DMS53 treated with DMSO at 0.1 percent for 48 hours (cell line): ENCODE results near the gene CRYGN.

Experiments used
- DNase-seq: peaks from one replicate; lab custom pipeline; 2025; ENCODE audit not compliant: unreplicated experiment; lab: John Stamatoyannopoulos, UW

CRYGN gene

DNA sequence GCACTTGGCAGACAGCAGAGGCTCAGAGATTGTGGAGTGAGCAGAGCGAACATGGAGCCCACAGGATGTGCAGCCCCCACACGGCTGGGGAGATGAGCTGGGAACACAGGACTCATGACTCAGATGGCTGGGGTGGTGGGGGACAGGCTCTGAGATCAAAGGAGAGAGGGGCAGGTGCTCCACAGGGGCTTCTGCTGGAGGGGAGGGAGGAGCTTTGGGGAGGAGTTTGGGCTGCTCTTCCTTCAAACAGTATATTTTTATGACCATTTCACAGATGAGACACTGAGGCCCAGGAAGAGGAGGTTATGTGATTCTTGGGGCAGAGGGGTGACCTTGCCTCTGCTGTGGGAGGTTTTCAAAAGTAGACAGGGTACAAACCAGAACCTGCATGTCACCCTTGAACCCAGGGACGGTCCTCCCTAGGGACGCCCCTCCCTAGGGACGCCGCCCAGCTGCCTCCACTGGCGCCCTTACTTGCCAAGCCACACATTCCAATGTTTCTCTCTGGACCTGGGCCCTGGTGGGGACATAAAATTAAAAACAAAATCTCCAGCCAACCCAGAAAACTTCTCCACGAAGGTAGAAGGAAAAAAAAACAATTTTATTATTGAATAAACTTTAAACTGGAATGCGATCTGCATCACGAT is 981 bp upstream of the CRYGN start:
- DNase-seq, result no peak

DNA sequence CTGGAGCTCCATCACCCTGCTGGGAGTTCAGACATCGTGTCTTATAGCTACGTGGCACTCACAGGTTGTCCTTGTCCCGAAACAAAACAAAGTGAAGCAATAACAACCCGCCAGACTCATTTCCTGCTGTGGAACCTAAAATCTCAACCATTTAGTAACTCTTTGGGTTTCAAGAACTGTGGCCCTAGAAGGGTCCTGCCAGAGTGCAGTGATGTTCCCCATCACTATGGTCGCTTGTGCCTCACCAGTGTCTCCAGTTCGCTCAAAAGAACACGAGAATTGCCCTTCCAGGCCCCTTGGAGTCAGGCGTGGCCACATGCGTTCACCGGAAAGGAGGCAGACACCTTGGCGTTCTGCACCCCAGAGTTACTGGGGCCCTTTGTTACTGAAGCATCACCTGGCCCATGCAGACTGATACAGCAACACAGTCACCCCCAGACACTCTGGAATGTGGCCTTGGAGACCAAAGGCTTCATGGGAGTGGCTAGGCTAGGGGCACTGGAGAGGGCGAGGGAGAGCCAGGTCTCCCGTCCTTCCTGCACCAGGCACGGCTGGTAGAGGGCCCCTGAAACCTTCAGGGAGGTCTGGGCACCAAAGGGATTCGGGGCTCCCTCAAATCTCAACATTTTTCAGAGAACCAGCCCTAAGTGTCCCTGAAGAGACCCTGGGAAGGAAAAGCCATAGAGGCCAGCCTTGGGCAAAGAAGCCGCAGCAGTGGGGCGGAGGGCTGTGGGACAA is 908 bp downstream of the CRYGN start:
- DNase-seq, result no peak

DNA sequence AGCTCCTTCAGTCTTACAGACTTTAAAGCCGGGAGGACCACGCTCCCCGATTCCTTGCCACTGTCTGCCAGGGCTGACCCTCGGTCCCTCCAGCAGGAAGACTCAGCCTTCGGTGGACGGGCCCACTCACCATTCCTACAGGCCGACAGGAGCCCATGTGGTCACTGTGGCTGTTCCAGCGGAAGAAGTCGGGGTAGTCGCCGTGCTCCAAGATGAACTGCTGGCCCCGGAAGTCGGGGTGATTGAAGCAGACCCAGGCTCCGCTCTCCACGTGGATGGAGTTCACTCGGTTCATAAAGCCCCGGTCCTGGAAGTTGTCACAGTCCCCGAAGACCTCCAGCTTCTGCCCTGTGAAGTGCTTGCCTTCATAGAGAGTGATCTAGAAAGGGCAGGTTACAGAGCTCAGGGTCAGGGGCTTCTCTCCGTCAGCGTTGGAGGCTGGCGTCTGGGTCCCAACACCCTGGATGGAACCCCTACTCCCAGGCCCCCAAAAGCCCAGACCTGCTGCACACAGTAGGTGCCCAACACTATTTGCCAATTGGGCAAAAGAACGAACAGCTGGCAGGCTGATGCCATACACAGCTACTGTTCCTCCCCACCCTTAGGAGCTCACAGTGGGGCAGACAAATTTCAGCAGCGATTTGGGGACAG is 1.9 kb downstream of the CRYGN start:
- DNase-seq, result no peak

DNA sequence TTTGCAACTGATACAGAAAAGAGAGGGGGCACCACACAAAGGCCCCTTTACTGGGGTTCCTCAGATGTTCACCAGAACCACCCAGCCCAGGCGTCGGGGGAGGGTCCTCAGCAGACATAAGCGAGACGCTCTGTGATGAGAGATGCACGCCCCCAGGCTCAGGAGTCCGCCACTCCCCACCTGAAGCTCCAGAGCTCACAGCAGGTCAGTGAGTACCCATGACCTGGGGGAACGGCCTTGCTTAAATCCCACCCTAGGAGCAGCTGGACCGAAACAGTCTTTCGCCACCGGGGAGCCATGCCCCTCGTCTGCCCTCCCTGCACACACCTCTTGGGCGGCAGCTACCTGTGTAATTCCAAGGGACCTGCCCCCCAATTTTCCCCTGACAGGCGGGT is 2.8 kb downstream of the CRYGN start:
- DNase-seq, result no peak

DNA sequence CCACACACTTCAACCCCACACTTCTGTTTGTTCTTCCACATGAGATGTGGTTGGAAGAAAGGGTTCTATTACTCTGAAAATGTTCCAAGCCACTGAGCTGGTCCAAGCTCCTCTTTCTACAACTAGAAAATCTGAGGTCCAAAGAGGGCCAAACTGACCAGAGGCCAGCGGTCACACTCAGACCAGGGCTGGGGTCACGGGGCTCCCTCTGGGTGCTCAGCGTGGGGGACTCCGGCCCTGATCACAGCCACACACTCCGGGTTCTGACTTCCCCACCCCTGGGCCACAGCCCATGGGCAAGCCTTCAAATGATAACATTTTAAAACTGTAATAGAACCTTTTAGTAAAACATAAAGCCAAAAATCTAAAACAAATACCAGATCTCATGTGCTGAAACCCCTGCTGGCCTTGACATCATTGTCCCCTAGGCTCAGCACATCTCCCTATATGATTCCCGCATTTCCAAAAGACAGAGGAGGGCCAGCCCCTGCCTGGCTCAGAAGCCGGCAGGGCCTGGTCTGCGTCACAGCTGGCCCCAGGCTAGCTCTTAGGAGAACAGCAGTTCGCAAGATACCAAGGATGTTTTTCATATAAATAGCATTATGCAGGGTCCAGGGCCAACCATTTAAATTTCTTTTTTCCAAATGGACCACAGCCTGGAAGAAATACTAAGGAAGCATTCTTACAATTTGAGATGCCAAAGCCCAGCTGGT is 3.3 kb downstream of the CRYGN start:
- DNase-seq, result no peak

DNA sequence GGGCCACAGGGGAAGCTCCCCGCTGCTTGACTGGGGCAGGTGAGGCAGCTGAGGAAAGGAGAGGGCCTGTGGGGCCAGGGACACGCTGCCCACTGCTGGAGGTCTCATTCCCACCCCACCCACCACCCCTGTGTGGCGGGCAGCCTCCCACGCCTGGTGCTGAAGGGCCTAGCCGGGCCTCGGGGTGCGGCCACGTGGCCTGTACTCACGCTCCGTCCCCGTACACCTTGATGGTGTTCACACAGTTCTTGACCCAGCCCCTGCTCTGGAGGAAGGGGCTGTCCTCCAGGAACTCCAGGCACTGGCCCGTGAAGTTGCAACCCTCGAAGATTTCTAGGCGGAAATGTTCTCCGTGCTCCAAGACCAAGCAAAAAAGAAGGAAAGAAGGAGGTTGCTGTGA is 4.0 kb downstream of the CRYGN start:
- DNase-seq, result no peak

DNA sequence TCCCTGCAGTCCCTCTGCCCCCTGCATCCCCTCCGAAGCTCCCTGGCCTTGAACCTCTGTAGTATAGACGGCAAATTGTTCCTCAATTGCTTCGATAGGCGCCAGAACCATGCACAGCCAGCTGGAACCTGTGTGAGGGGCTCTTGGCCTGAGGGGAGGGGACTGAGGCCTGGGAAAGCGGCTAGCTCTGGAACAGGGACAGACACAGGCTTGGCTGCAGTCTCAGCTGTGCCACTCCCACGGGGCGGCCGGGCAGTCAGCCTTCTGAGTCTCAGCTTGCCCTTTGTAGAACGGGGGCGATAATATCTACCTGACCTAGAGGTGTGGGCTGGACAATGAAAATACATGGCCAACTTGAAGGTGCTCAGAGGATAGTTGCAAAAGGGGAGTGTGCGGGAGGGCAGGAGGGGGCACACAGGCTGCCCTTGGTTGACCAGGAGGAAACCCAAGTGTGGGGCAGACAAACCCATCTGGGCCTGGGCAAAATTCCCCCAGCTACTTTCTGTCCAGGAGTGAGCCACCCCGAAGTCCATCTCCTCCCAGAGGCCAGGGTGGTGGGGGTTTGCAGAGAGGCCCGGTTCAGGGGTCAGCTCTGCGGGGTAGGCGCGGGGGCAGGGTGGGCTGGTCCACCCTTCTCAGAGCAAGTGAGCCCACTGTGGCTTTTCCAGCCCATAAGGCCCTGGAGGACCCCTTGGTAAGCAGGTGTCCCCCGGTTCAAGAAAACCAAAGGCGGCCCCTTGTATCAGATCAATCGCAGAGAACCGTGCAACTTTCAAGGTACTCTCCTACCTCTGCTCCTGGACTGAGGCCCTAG is 4.6 kb downstream of the CRYGN start:
- no peak for DNase-seq

DNA sequence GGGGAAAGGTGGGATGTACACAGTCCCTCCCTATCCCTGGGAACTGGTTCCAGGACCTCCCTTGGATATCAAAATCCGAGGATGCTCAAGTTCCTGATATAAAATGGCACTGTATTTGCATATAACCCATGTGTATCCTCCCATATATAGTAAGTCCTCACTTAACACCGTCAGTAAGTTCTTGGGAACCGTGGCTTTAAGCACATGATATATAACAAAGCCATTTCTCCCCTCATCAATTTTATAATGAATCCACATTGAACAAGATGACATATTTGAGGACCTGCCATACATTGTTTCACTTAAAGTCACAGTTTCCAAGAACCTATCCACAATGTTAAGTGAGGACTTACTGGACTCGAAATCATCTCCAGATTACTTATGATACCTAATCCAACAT is 5.4 kb downstream of the CRYGN start:
- no peak for DNase-seq

DNA sequence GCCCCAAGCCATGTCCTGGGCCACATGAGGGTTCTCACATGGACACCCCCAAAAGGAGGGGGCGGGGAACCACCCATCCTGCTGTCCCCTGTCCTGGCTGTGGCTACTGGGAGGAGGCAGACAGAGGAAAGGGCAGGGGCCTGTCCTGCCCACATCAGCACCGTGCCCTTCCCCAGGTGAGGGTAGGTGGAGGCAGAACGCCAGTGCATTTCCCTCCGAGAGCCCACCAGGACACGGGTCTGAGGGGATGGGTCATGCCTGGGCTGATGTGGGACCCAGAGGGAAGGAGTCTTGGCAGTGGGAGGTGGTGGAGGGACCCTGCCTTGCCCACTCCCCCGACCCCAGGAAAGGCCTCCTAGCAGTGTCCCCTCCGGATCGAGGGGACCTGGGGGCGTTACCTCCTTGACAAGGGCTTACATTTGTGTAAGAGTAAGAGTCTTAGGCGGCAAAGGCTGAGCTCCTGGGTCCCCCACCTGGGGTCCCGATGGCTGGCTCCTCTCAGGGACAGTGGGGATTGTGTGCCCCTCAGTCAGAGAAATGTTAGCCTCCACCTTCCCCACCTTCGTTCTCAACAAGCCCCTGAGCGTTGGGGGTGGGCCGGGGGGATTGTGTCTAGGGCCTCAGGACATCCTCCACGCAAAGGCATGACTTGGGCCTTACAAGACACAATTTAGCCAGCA is 6.1 kb downstream of the CRYGN start:
- no peak for DNase-seq

DNA sequence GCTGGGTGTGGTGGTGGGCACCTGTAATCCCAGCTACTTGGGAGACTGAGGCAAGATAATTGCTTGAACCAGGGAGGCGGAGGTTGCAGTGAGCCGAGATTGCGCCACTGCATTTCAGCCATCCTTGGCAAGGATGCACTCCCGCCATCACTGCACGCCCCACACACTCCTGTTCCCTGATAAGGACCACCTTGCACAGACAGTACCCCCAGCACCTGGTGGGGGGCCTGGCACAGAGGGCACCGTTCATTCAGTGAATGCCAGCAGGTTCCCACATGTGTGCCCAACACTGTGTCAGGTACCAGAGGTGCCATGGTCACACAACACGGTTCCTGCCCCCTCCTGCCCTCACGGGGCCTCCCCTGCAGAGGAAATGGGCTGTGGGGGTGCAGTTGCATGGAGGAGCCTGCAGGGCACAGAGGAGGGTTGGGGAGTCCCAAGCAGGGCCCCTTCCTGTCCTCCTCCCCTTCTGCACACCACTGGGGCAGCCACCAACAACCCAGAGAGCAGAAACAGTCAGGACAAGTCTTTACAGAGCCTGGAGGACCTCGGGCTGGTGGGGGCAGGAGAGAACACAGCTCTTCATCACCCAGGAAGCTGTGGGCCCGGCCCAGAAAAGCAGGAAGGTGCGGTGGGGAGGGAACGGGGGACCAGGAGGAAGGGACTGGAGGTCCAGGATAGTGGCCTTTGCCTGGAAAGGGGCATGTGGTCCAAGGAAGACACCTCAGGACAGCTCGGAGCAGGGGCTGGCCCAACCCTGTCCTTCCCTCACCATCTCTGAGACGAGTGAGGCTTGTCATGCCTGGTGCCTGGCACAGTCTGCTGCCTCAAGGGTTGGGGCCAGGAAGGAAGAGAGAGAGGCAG is 7.1 kb downstream of the CRYGN start:
- no peak for DNase-seq

DNA sequence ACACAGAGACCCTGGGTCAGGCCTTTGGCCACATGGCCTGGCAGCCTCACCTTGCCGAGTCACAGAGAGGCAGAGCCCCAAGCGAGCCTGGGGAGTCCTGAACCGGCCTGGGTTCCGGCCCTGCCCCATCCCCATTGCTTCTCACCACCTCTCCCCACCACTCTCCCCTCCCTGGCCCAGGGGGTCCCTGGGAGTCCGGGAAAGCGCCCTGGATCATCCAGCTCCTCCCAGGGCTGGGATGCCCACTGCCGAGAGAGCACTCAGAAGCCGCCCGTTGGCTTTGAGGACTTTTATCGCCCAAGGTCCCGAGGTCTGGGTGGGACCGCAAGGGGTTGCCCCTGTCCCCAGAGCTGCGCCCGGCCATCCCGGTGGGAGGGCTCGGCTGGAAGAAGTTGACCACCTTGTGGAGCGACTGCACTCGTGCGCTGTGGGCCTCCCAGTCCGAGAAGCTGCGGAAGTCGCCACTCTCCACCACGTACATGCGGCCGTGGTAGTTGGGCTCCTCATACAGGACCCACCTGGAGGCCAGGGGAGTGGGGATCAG is 8.1 kb downstream of the CRYGN start:
- DNase-seq, result no peak

DNA sequence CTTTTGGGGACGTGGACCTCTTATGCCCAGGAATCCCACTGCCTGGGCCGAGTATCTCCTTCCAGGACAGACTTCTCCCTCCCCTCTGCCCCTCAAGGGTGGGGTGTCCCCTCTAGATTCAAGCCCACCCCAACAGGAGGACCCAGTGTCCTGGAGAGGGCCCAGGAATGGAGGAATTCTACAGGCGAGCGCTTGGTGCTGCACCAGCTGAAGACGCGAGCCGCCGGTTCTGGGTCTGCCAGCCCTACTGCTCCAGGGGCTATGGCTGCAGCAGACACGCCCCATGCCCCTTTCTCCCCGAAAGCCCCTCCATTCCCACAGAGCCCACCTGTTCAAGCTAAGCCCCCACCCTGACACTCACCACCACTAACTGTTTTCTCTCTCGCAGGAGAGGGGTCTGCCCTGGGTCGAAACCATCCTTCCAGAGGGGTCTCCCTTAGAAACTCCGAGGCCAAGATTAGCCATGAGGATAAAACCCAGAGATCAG is 8.6 kb downstream of the CRYGN start:
- DNase-seq, result no peak

DNA sequence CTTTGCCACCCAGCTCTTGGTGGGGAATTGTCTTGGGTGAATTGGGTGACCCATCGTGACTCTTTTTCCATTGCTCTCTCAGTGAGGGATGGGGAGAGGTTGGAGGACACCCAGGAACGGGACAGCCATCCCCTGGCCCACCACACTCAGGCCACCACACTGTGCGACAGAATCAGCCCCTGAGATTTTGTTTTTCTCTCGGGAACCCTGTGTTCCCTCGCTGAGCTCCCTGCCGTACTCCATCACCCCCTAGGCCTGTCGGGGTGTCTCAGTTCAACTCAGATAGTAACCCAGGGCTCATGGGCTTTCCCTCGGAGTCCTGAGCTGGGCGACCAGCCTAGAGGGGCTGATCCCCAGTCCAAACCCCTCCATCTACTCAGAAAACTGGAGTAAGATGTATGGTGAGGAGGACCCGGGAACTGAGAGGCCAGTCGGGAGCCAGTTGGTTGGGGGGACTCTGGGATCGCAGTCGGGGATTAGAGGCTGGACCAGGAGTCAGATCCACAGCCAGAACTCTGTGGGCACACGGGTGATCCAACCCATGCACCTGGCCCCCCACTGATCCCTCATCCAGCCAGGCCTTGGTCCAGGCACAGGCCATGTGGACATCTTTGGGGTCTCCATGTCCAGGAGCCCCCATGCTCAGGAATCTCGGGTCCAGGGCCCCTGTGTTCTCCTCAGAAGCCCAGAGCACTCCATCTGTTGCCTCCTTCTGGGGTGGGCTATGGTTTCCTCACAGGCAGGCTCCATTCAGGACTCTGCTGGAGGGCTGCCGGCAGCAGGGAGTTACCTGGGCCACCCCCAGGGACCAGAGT is 9.3 kb downstream of the CRYGN start:
- DNase-seq, result no peak

DNA sequence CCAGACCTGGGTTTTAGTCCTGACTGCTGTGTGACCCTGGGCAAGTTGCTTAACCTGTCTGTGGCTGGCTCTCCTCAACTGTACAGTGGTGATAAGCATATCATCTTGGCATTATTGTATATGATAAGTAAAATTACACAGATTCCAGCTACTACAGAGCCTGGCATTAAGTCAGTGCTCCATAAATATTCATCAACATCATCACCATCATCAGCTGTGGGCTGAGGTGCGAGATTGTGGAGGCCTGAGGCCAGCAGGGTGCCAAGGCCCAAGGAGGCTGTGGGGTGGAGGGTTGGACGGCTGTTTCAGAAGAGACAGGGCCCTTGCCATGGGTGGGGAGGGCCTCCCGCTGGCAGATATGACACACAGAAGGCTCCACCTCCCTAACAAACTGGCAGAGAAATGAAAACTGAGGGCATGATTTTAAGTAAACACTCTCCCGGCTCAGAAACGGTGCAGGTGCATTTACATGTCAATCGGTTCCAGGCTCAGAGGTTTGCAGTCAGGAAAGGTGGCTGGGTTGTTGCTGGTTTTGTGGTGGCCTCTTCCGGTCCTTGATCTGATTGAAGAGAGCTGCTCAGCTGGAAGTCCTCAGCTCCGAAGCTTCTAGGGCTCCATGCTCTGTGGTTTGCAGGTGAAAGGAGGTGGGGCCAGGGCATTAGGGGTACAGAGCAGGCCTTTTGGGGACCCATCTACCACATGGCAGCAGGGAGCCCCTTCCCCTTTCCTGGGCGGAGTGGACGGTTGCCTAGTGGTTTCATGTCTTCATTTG is 10.2 kb downstream of the CRYGN start:
- DNase-seq, result peak; percentile 96

DNA sequence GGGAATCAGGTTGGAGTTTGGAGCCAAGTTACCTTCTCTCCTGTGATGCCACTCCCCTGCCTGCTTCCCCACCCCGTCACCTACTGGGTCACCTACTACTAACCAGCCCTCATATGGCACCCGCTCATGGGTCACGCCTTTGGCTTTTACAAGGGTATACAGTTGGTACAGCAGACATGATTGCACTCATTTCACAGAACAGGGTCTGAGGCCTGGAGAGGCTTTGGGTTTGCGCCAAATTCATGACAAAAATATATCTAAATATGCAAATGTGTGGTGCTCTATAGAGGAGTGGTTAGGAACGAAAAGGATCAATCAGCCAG is 10.7 kb downstream of the CRYGN start:
- no peak for DNase-seq

DNA sequence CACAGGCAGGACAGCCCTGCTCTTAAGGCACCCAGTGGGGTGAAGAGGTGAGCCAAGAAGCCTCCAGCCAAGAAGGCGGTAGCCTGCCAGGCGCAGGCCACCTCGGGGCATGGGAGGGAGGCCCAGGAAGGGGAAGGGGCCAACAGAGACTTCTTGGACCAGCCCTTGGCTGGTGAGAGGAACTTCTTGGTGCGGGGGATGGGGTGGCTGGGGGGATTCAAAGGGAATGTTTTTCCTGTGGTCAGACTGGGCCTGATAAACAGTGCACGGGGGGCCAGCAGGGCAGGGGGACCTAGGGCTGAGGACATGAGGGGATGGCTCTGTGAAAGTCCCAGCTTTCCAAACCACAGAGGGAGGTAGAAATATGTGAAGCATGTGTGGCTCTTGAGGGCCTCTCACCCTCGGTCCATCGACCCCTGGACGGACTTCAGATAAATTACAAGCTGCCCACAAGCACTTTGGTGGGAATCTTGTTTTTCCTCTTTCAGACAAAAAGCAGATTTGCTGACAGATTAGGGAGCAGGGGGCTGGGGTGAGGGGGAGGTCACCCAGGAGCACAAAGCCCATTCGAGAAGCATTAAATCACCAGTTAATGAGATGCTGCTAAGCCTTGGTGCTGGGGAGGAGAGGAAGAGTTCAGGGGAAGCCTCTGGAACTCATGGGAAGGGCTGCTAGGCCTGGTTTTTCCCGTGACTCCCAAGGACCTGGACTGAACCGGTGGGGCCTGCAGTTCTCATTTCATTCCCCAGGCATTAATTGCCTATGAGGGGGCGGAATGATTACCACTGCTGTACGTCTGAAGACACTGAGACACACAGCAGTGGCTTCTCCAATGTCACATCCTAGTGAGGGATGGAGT is 11.3 kb downstream of the CRYGN start:
- no peak for DNase-seq
